ENCODE data around the gene FAM237A. TPM values are rescaled to one million over a fixed set of nuclear protein-coding genes. Genes with fewer than 3 reads are reported as not detected.

FAM237A gene
- total RNA-seq, result not detected in 2 replicates

DNA sequence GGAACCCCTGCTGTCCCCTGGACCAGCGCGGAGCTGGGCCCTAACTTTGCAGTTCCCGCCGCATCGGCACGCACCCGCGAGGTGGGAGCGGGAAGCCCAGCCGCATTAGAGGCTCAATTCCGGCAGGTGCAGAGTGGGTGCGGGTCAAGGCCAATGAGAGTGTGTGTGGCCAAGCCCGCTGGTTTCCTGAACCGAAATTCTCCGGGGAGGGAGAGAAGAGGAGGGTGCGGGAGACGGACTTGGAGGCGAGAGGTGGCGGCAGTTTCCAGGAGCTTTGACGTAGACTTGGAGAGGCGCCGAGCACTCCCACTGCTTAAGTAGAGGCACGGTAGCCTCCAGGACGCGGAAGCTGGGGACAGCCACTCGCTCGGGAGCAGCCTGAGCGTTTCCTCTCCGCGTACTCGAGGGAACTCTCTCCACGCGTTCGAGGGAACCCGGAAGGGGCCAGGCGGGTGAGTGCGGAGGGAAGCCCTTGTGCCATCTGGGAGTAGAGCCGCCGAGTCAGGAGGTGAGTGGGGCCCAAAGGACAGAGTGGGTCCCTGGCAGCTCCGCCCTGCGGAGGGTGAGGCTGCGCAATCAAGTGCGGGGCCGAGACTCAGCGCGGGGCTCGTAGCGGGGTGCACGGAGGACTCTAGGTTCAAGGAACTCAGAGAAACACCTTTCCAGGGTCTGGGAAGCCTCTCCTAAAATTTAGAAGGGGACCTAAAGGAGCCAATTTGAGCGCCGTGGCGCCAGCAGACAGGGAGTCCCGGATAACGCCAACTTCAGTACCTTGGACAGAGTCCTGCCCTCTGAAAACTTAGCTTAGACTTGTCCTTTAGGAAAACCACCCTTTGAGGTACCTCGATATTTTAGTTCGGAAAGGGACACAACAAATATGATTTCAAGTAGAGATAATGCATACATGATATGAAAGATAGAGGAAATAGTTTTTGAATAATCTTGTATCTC, at the start of gene FAM237A:
Gene FAM237A (plus strand): TSS at position 413 of the 951 bp plus-strand sequence. CDS start 1,750 bp downstream, outside the sequence.

Other genes with a start within 250 kb of the FAM237A start
- 3.9 and 11.6 TPM in 2 replicates for gene ADAM23, start 199.0 kb upstream of the FAM237A start, total RNA-seq
- gene DYTN, start 75.9 kb downstream of the FAM237A start, total RNA-seq, result not detected in 2 replicates
- gene MDH1B, start 122.8 kb downstream of the FAM237A start, total RNA-seq, result 0.43 and 1.3 TPM in 2 replicates
- 26.0 and 47.8 TPM in 2 replicates for gene FASTKD2, start 123.1 kb downstream of the FAM237A start, total RNA-seq

Measured in placental pericyte (primary cell).